PC-9 (cell line): ENCODE results near the gene DAP3.

ENCODE experiments used
- CTCF ChIP-seq: fragments of 200-600 bp; sonication (generic); conservative IDR thresholded peaks from 2 replicates; pipeline ENCODE4 v1.6.1; 2017; ENCODE audit warnings: mixed run types, antibody characterized with exemption, mild to moderate bottlenecking, moderate library complexity
- EZH2 ChIP-seq: fragments of 200-600 bp; sonication (generic); IDR thresholded peaks from 2 replicates; pipeline ENCODE4 v1.8.0; 2017; ENCODE audit warnings: antibody characterized with exemption, low read depth

- TF ChIP-seq CTCF (no peak), EZH2 (no peak)
These were observed 36.8 kb upstream of the DAP3 start for GRCh38 chr1:155651861-155652661.
